HG03439 (cell line): ENCODE data around the gene ACSM2A.
"Not testable (repeated sequence)": the region's sequence is repeated elsewhere in the genome, so short reads cannot be mapped to it uniquely, and the experiment has no call there.

ENCODE experiments used
- ATAC-seq: cut with Tn5 transposase; IDR thresholded peaks from one replicate; pipeline ENCODE4 v1.9.1; 2021; ENCODE audit warnings: mild to moderate bottlenecking, moderate library complexity; ENCODE audit not compliant: unreplicated experiment

ACSM2A gene

GRCh38 chr16:20446652-20447393, 4.5 kb upstream of the ACSM2A start:
- not testable (repeated sequence) for ATAC-seq

- not testable (repeated sequence) for ATAC-seq
These were observed 2.3 kb downstream of the ACSM2A start for GRCh38 chr16:20453633-20454032.

GRCh38 chr16:20459227-20459626, 7.9 kb downstream of the ACSM2A start:
- ATAC-seq: not testable (repeated sequence)

- ATAC-seq: not testable (repeated sequence)
These were observed 9.0 kb downstream of the ACSM2A start for GRCh38 chr16:20460313-20460712.

GRCh38 chr16:20468954-20469353, 17.6 kb downstream of the ACSM2A start:
- ATAC-seq: not testable (repeated sequence)

GRCh38 chr16:20469930-20470329, 18.6 kb downstream of the ACSM2A start:
- not testable (repeated sequence) for ATAC-seq

GRCh38 chr16:20470732-20471131, 19.4 kb downstream of the ACSM2A start:
- ATAC-seq: not testable (repeated sequence)

GRCh38 chr16:20477188-20477744, 25.9 kb downstream of the ACSM2A start:
- not testable (repeated sequence) for ATAC-seq

GRCh38 chr16:20483989-20484388, 32.7 kb downstream of the ACSM2A start:
- not testable (repeated sequence) for ATAC-seq

- ATAC-seq: no peak
These were observed 33.4 kb downstream of the ACSM2A start for GRCh38 chr16:20484726-20485125.

GRCh38 chr16:20485408-20485807, 34.1 kb downstream of the ACSM2A start:
- no peak for ATAC-seq

GRCh38 chr16:20490994-20491393, 39.7 kb downstream of the ACSM2A start:
- not testable (repeated sequence) for ATAC-seq

GRCh38 chr16:20491448-20491847, 40.1 kb downstream of the ACSM2A start:
- ATAC-seq: not testable (repeated sequence)

GRCh38 chr16:20504418-20504817, 53.1 kb downstream of the ACSM2A start:
- ATAC-seq: no peak

GRCh38 chr16:20507280-20507679, 56.0 kb downstream of the ACSM2A start:
- ATAC-seq: no peak

- ATAC-seq: no peak
These were observed 59.0 kb downstream of the ACSM2A start for GRCh38 chr16:20510323-20510722.

- ATAC-seq: no peak
These were observed 64.4 kb downstream of the ACSM2A start for GRCh38 chr16:20515688-20516090.

- no peak for ATAC-seq
These were observed 65.8 kb downstream of the ACSM2A start for GRCh38 chr16:20517149-20517548.

GRCh38 chr16:20519231-20519630, 67.9 kb downstream of the ACSM2A start:
- ATAC-seq: no peak

- no peak for ATAC-seq
These were observed 68.8 kb downstream of the ACSM2A start for GRCh38 chr16:20520103-20520502.

GRCh38 chr16:20531795-20532194, 80.5 kb downstream of the ACSM2A start:
- ATAC-seq: not testable (repeated sequence)

GRCh38 chr16:20532284-20532792, 81.0 kb downstream of the ACSM2A start:
- ATAC-seq: not testable (repeated sequence)
